ENCODE measurements around the gene KCNH2.

DNA sequence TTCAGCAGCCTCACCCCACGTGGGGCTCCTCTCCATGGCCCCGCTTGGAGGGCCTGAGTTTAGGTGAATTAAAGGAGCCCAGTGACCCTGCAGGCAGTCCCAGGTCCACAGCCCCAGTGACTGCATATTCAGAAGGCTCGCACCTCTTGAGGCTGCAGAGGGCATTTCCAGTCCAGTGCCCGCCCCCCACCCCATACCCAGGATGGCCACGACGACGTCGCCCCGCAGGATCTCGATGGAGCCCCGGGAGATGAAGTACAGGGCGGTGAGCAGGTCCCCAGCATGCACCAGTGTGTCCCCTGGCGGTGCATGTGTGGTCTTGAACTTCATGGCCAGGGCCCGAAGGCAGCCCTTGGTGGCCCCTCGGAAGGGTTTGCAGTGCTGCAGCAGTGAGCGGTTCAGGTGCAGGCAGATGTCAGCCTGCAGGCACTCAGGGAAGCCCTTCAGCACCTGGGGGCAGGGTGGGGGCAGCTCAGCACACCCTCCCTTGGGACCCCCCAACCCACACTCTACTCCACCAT lies 28.1 kb downstream of the KCNH2 start:
- TF ChIP-seq, protein P1, sequence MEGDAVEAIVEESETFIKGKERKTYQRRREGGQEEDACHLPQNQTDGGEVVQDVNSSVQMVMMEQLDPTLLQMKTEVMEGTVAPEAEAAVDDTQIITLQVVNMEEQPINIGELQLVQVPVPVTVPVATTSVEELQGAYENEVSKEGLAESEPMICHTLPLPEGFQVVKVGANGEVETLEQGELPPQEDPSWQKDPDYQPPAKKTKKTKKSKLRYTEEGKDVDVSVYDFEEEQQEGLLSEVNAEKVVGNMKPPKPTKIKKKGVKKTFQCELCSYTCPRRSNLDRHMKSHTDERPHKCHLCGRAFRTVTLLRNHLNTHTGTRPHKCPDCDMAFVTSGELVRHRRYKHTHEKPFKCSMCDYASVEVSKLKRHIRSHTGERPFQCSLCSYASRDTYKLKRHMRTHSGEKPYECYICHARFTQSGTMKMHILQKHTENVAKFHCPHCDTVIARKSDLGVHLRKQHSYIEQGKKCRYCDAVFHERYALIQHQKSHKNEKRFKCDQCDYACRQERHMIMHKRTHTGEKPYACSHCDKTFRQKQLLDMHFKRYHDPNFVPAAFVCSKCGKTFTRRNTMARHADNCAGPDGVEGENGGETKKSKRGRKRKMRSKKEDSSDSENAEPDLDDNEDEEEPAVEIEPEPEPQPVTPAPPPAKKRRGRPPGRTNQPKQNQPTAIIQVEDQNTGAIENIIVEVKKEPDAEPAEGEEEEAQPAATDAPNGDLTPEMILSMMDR (conservative IDR thresholded peaks at IDR 0.05; ENCODE audit: low read length) = no peak
- no peak for TF ChIP-seq EZH2phosphoT487 (IDR thresholded peaks at IDR 0.05; ENCODE audit: borderline replicate concordance, low read depth, low read length)
